SK-N-SH treated with all-trans-retinoic acid at 6 μM for 48 hours (cell line): ENCODE results near the gene ATP2B3.

Source experiments
- ATAC-seq: fragments of 200-7000 bp; cut with Tn5 transposase; 3 replicates; pipeline ENCODE4 v1.9.1; 2020; ENCODE audit warnings: mild to moderate bottlenecking, moderate library complexity
- BACH2 ChIP-seq: fragments of 250-450 bp; sonication (Bioruptor Pico); IDR thresholded peaks from 2 replicates; pipeline ENCODE4 v1.9.0; 2021; ENCODE audit warnings: mild to moderate bottlenecking, borderline replicate concordance
- CREB5 ChIP-seq: fragments of 250-450 bp; sonication (Bioruptor Pico); IDR thresholded peaks from 2 replicates; pipeline ENCODE4 v1.5.1; 2020; ENCODE audit warnings: low read depth, mild to moderate bottlenecking, moderate library complexity
- CSRNP3 ChIP-seq: fragments of 250-450 bp; sonication (Bioruptor Pico); IDR thresholded peaks from 2 replicates; pipeline ENCODE4 v1.5.1; 2021; ENCODE audit warnings: mild to moderate bottlenecking, moderate library complexity
- ESRRG ChIP-seq: fragments of 250-450 bp; sonication (Bioruptor Pico); IDR thresholded peaks from 2 replicates; pipeline ENCODE4 v1.6.1; 2021; ENCODE audit warnings: mild to moderate bottlenecking
- GLIS3 ChIP-seq: fragments of 250-450 bp; sonication (Bioruptor Pico); IDR thresholded peaks from 2 replicates; pipeline ENCODE4 v1.5.0; 2020; ENCODE audit warnings: mild to moderate bottlenecking, moderate library complexity
- ISL1 ChIP-seq: fragments of 250-450 bp; sonication (Bioruptor Pico); IDR thresholded peaks from 2 replicates; pipeline ENCODE4 v2.1.2; 2022; ENCODE audit warnings: mild to moderate bottlenecking, moderate library complexity
- OSR1 ChIP-seq: fragments of 250-450 bp; sonication (Bioruptor Pico); IDR thresholded peaks from 2 replicates; pipeline ENCODE4 v1.8.0; 2022; ENCODE audit warnings: moderate library complexity, mild to moderate bottlenecking, inconsistent platforms
- PATZ1 ChIP-seq: fragments of 250-450 bp; sonication (Bioruptor Pico); IDR thresholded peaks from 2 replicates; pipeline ENCODE4 v1.8.0; 2020; ENCODE audit warnings: mild to moderate bottlenecking, moderate library complexity, borderline replicate concordance
- PPARA ChIP-seq: fragments of 250-450 bp; sonication (Bioruptor Pico); IDR thresholded peaks from 2 replicates; pipeline ENCODE4 v1.5.0; 2020; ENCODE audit warnings: mild to moderate bottlenecking, borderline replicate concordance
- SNAI2 ChIP-seq: fragments of 250-450 bp; sonication (Bioruptor Pico); IDR thresholded peaks from 2 replicates; pipeline ENCODE4 v1.5.0; 2020; ENCODE audit warnings: mild to moderate bottlenecking, moderate library complexity
- TCF4 ChIP-seq: fragments of 250-450 bp; sonication (Bioruptor Pico); IDR thresholded peaks from 2 replicates; pipeline ENCODE4 v1.8.0; 2021; ENCODE audit warnings: mild to moderate bottlenecking, moderate library complexity, borderline replicate concordance
- TOX ChIP-seq: fragments of 250-450 bp; sonication (Bioruptor Pico); IDR thresholded peaks from 2 replicates; pipeline ENCODE4 v1.8.0; 2021; ENCODE audit warnings: mild to moderate bottlenecking, moderate library complexity, borderline replicate concordance
- TSHZ2 ChIP-seq: fragments of 250-450 bp; sonication (Bioruptor Pico); IDR thresholded peaks from 2 replicates; pipeline ENCODE4 v1.5.0; 2020; ENCODE audit warnings: mild to moderate bottlenecking, moderate library complexity
- ZC3H10 ChIP-seq: fragments of 250-450 bp; sonication (Bioruptor Pico); IDR thresholded peaks from 2 replicates; pipeline ENCODE4 v1.5.1; 2021; ENCODE audit warnings: mild to moderate bottlenecking, moderate library complexity
- ZFP3 ChIP-seq: fragments of 250-450 bp; sonication (Bioruptor Pico); IDR thresholded peaks from 2 replicates; pipeline ENCODE4 v1.5.0; 2020; ENCODE audit warnings: mild to moderate bottlenecking, moderate library complexity
- ZFP30 ChIP-seq: fragments of 450-650 bp; formaldehyde crosslinking; IDR thresholded peaks from 2 replicates; pipeline ENCODE4 v1.5.0; 2022; ENCODE audit warnings: mild to moderate bottlenecking, moderate library complexity
- ZNF565 ChIP-seq: fragments of 450-650 bp; formaldehyde crosslinking; conservative IDR thresholded peaks from 2 replicates; pipeline ENCODE4 v1.5.0; 2020; ENCODE audit warnings: low read depth, mild to moderate bottlenecking, moderate library complexity
- ZNF70 ChIP-seq: fragments of 450-650 bp; formaldehyde crosslinking; IDR thresholded peaks from 2 replicates; pipeline ENCODE4 v1.5.0; 2020; ENCODE audit warnings: mild to moderate bottlenecking, moderate library complexity
- ZNF8 ChIP-seq: fragments of 450-650 bp; formaldehyde crosslinking; IDR thresholded peaks from 2 replicates; pipeline ENCODE4 v1.5.0; 2020; ENCODE audit warnings: mild to moderate bottlenecking, moderate library complexity

ATP2B3 gene

GRCh38 chrX:153551135-153551534 is 33.7 kb downstream of the ATP2B3 start:
- TF ChIP-seq PATZ1: no peak
- TF ChIP-seq TSHZ2: no peak
- no peak for TF ChIP-seq TCF4 (CRISPR knock-in tag)
- TF ChIP-seq CSRNP3: no peak
- TF ChIP-seq PPARA (CRISPR knock-in tag): no peak
- TF ChIP-seq ZFP3 (CRISPR knock-in tag): no peak
- TF ChIP-seq, all 23 proteins: peak for 0
- no peak for ATAC-seq

- no peak for TF ChIP-seq BACH2 (CRISPR knock-in tag)
- TF ChIP-seq ESRRG (CRISPR knock-in tag): no peak
- TF ChIP-seq TSHZ2: no peak
- no peak for TF ChIP-seq ZNF70 (CRISPR knock-in tag)
- TF ChIP-seq CREB5 (CRISPR knock-in tag): no peak
- no peak for TF ChIP-seq TCF4 (CRISPR knock-in tag)
- no peak for TF ChIP-seq ZNF565 (CRISPR knock-in tag)
- TF ChIP-seq PPARA (CRISPR knock-in tag): no peak
- TF ChIP-seq TOX: no peak
- TF ChIP-seq CSRNP3: no peak
- TF ChIP-seq SNAI2: no peak
- TF ChIP-seq ZFP3 (CRISPR knock-in tag): no peak
- no peak for TF ChIP-seq GLIS3 (CRISPR knock-in tag)
- no peak for TF ChIP-seq ZNF8 (CRISPR knock-in tag)
- TF ChIP-seq ISL1: no peak
- no peak for TF ChIP-seq ZFP30 (CRISPR knock-in tag)
- TF ChIP-seq ZC3H10 (CRISPR knock-in tag): no peak
- TF ChIP-seq OSR1 (CRISPR knock-in tag): no peak
- ATAC-seq: peak; percentile 93
Observed at GRCh38 chrX:153554519-153555167, 37.2 kb downstream of the ATP2B3 start.
